GM12874 (cell line): ENCODE data around the gene USP47.

Source experiments
- CTCF ChIP-seq: IDR thresholded peaks from 2 replicates; pipeline ENCODE4 v1.5.1; 2011; ENCODE audit warnings: low read depth, mild to moderate bottlenecking, control low read depth, low read length, moderate library complexity; ENCODE audit not compliant: insufficient read depth

Gene USP47

GRCh38 chr11:11860103-11860979 lies 18.6 kb downstream of the USP47 start:
- TF ChIP-seq CTCF, result no peak

GRCh38 chr11:11862999-11863398 lies 21.2 kb downstream of the USP47 start:
- no peak for TF ChIP-seq CTCF

- TF ChIP-seq CTCF, result no peak
Observed at GRCh38 chr11:11864332-11864731, 22.6 kb downstream of the USP47 start.

GRCh38 chr11:11864803-11865202 lies 23.0 kb downstream of the USP47 start:
- TF ChIP-seq CTCF, result no peak

- TF ChIP-seq CTCF, result no peak
Observed at GRCh38 chr11:11865449-11865848, 23.7 kb downstream of the USP47 start.

GRCh38 chr11:11866203-11866602 lies 24.4 kb downstream of the USP47 start:
- TF ChIP-seq CTCF, result no peak

- TF ChIP-seq CTCF, result no peak
Observed at GRCh38 chr11:11867720-11868119, 25.9 kb downstream of the USP47 start.
